Transverse colon (tissue), 4 donors: Measurements from ENCODE around the gene BCL7C. TPM values are rescaled to one million over a fixed set of nuclear protein-coding genes. Genes with fewer than 3 reads are reported as not detected.

Experiments
- DNase-seq: peaks from one replicate; pipeline ENCODE4 v3.0.0-alpha.2; 2019
- H3K27ac ChIP-seq, 4 donors: fragments of 200-600 bp; sonication (generic); 2 replicates each; pipeline ENCODE4 v1.5.1; 2016 to 2018; ENCODE audit warnings: inconsistent platforms in 4 of 4
- H3K27me3 ChIP-seq: fragments of 200-600 bp; sonication (generic); 2 replicates; pipeline ENCODE4 v1.5.1; 2017; ENCODE audit warnings: inconsistent platforms
- H3K36me3 ChIP-seq, 4 donors: fragments of 200-600 bp; sonication (generic); 2 replicates each; pipeline ENCODE4 v1.5.1; 2017 to 2019; ENCODE audit warnings: inconsistent platforms in 4 of 4
- H3K4me1 ChIP-seq, 4 donors: fragments of 200-600 bp; sonication (generic); 2 replicates each; pipeline ENCODE4 v1.5.1; 2017 to 2020; ENCODE audit warnings: inconsistent platforms in 4 of 4
- H3K4me3 ChIP-seq, 4 donors: fragments of 200-600 bp; sonication (generic); 1 replicate in 1 of 4; 2 replicates in 3 of 4; pipeline versions ENCODE4 v1.5.1 to v1.6.1; 2017 to 2019; ENCODE audit warnings: inconsistent platforms in 4 of 4
- H3K9me3 ChIP-seq, 2 donors: fragments of 200-600 bp; sonication (generic); 2 replicates each; pipeline ENCODE4 v1.5.1; 2017 to 2019; ENCODE audit warnings: inconsistent platforms in 2 of 2
- EP300 ChIP-seq: sonication (generic); formaldehyde crosslinking; IDR thresholded peaks from one replicate; pipeline ENCODE4 v1.6.1; 2017; ENCODE audit warnings: antibody characterized with exemption, low read depth
- POLR2A ChIP-seq: fragments of 450-650 bp; IDR thresholded peaks from one replicate; pipeline ENCODE4 v1.6.1; 2016; ENCODE audit warnings: antibody characterized with exemption, mild to moderate bottlenecking, moderate library complexity
- POLR2AphosphoS5 ChIP-seq, 3 donors: sonication (generic); formaldehyde crosslinking; IDR thresholded peaks; one replicate each; pipeline ENCODE4 v1.6.1; 2016; ENCODE audit warnings: antibody characterized with exemption in 3 of 3
- WGBS, 2 donors: methylation state at CpG; one replicate each; pipeline ENCODE4 v1.1.5; 2018; ENCODE audit warnings: low coverage in 1 of 2; 5-methylcytosine and 5-hydroxymethylcytosine counted together
- in situ Hi-C, 4 donors: fragments of 200-750 bp; cut with MboI; loops; one replicate each; pipeline versions ENCODE4 v1.15.0 to v1.15.1; 2017; ENCODE audit warnings: low sequenced_read_pairs in 3 of 4, low pct_ligation_motif_present in 1 of 4, low pct_unique_long_range_greater_than_20kb in 1 of 4
- intact Hi-C: fragments of 100-400 bp; cut with DNase I; formaldehyde crosslinking; loops from one replicate; pipeline ENCODE4 v1.15.1; 2023; ENCODE audit warnings: low total_unique reads
- total RNA-seq, 4 donors: library from RNA; depleted of rRNA; stranded (reverse); fragments of >200 nt; gene quantifications; one replicate each; pipeline ENCODE4 v1.1.0, GENCODE V29; 2016
- TF ChIP-seq, protein P1 (sequence below), 5 experiments: fragments of 200-600 bp in 3 of 5; fragments of 450-650 bp in 2 of 5; sonication (generic) in 3 of 5; IDR thresholded peaks; 1 replicate in 2 of 5; 2 replicates in 3 of 5; pipeline ENCODE4 v1.5.1; 2016 to 2017; ENCODE audit warnings: antibody characterized with exemption in 5 of 5, inconsistent platforms in 3 of 5, mild to moderate bottlenecking in 2 of 5, moderate library complexity in 1 of 5

Gene BCL7C
- total RNA-seq, 4 donors from 2014 or later = 13.8 to 57.3 (median 24.0) TPM

- H3K4me1 ChIP-seq = peaks cover 7 to 30% (median 16%) of the 10 kb centered on the region in 4 donors
- H3K36me3 ChIP-seq = peaks cover 0 to 4% (median under 1%) of the 10 kb centered on the region in 4 donors
- in situ Hi-C loops = no loop called here
- no peaks in the 10 kb centered on the region for H3K27me3 ChIP-seq
- no peak for TF ChIP-seq POLR2AphosphoS5 (IDR thresholded peaks at IDR 0.05)
- TF ChIP-seq EP300 = no peak
- TF ChIP-seq, protein P1, sequence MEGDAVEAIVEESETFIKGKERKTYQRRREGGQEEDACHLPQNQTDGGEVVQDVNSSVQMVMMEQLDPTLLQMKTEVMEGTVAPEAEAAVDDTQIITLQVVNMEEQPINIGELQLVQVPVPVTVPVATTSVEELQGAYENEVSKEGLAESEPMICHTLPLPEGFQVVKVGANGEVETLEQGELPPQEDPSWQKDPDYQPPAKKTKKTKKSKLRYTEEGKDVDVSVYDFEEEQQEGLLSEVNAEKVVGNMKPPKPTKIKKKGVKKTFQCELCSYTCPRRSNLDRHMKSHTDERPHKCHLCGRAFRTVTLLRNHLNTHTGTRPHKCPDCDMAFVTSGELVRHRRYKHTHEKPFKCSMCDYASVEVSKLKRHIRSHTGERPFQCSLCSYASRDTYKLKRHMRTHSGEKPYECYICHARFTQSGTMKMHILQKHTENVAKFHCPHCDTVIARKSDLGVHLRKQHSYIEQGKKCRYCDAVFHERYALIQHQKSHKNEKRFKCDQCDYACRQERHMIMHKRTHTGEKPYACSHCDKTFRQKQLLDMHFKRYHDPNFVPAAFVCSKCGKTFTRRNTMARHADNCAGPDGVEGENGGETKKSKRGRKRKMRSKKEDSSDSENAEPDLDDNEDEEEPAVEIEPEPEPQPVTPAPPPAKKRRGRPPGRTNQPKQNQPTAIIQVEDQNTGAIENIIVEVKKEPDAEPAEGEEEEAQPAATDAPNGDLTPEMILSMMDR (IDR thresholded peaks at IDR 0.05) = no peak
- TF ChIP-seq POLR2A = no peak
- 72% methylated on average over 10 of the region's 10 CpGs; no CpG with 5 or more reads in 1 of the 2 donors for WGBS, 2 donors
- no peak overlapping the region for H3K27ac ChIP-seq
- no peak for DNase-seq
- no peak overlapping the region for H3K4me3 ChIP-seq
- H3K9me3 ChIP-seq = no peaks in the 10 kb centered on the region
- intact Hi-C loops = no loop called here
Measured at GRCh38 chr16:30925995-30926811, 32.3 kb upstream of the BCL7C start.

GRCh38 chr16:30925632-30925987 lies 31.7 kb upstream of the BCL7C start:
- peaks cover 9 to 31% (median 17%) of the 10 kb centered on the region in 4 donors for H3K4me1 ChIP-seq
- in situ Hi-C loops = no loop called here
- H3K27ac ChIP-seq = no peak overlapping the region
- WGBS, 2 donors = 95% methylated on average over 23 of the region's 26 CpGs; no CpG with 5 or more reads in 1 of the 2 donors
- H3K27me3 ChIP-seq = no peaks in the 10 kb centered on the region
- no peaks in the 10 kb centered on the region for H3K9me3 ChIP-seq
- H3K36me3 ChIP-seq = peaks cover 0 to 4% (median 0%) of the 10 kb centered on the region in 4 donors
- intact Hi-C loops = no loop called here
- no peak for DNase-seq
- TF ChIP-seq POLR2A = no peak
- TF ChIP-seq EP300 = no peak
- TF ChIP-seq, protein P1 (IDR thresholded peaks at IDR 0.05) = no peak
- no peak for TF ChIP-seq POLR2AphosphoS5 (IDR thresholded peaks at IDR 0.05)
- H3K4me3 ChIP-seq = no peak overlapping the region

- Histone ChIP-seq H3K27ac (peak overlapping the region in 3 of 4 donors; percentile 76 to 93 (median 86)), H3K9me3 (no peaks in the 10 kb centered on the region), H3K4me1 (peaks cover 9 to 31% (median 17%) of the 10 kb centered on the region in 4 donors), H3K27me3 (no peaks in the 10 kb centered on the region), H3K36me3 (peaks cover 0 to 4% (median 0%) of the 10 kb centered on the region in 4 donors), H3K4me3 (peak overlapping the region in 1 of 4 donors; percentile 72)
- no peak for TF ChIP-seq POLR2A
- no peak for TF ChIP-seq EP300
- TF ChIP-seq, protein P1 (IDR thresholded peaks at IDR 0.05) = no peak
- no peak for TF ChIP-seq POLR2AphosphoS5 (IDR thresholded peaks at IDR 0.05)
- in situ Hi-C loops (no loop called here), intact Hi-C loops (no loop called here)
- WGBS, 2 donors = 76 to 79% methylated on average over 4 to 11 of the region's 11 CpGs
- peak; percentile 19 for DNase-seq
Measured at GRCh38 chr16:30924913-30925631, 31.2 kb upstream of the BCL7C start.
